BLaER1 treated with 17β-estradiol and CSF1 and Interleukin-3, amounts not matched to agents 10 nM and 100 nM (cell line): Measurements from ENCODE around the gene LARP1.
"Not testable (repeated sequence)": the region's sequence is repeated elsewhere in the genome, so short reads cannot be mapped to it uniquely, and the experiment has no call there.

ENCODE experiments used
- H3K27ac ChIP-seq, 11 experiments: shearing (Covaris generic); formaldehyde crosslinking; 2 replicates each; pipeline ENCODE4 v1.8.1; 2022
- H3K27me3 ChIP-seq, 11 experiments: shearing (Covaris generic); formaldehyde crosslinking; 2 replicates each; pipeline ENCODE4 v1.8.1; 2022
- H3K36me3 ChIP-seq, 11 experiments: shearing (Covaris generic); formaldehyde crosslinking; 2 replicates each; pipeline ENCODE4 v1.8.1; 2022
- H3K4me1 ChIP-seq, 10 experiments: shearing (Covaris generic); formaldehyde crosslinking; 2 replicates each; pipeline ENCODE4 v1.8.1; 2022
- H3K4me2 ChIP-seq, 11 experiments: shearing (Covaris generic); formaldehyde crosslinking; 2 replicates each; pipeline ENCODE4 v1.8.1; 2022
- H3K4me3 ChIP-seq, 10 experiments: shearing (Covaris generic); formaldehyde crosslinking; 2 replicates each; pipeline ENCODE4 v1.8.1; 2022
- H3K9ac ChIP-seq, 11 experiments: shearing (Covaris generic); formaldehyde crosslinking; 2 replicates each; pipeline ENCODE4 v1.8.1; 2022
- H3K9me3 ChIP-seq, 11 experiments: shearing (Covaris generic); formaldehyde crosslinking; replicated peaks in 1 of 11; 2 replicates each; pipeline ENCODE4 v1.8.1; 2022
- H4K20me1 ChIP-seq, 11 experiments: shearing (Covaris generic); formaldehyde crosslinking; 2 replicates each; pipeline ENCODE4 v1.8.1; 2022
- Cebpa-rat ChIP-seq, 11 experiments: shearing (Covaris generic); IDR thresholded peaks; 2 replicates each; pipeline ENCODE4 v1.8.1; 2022

LARP1 gene

DNA sequence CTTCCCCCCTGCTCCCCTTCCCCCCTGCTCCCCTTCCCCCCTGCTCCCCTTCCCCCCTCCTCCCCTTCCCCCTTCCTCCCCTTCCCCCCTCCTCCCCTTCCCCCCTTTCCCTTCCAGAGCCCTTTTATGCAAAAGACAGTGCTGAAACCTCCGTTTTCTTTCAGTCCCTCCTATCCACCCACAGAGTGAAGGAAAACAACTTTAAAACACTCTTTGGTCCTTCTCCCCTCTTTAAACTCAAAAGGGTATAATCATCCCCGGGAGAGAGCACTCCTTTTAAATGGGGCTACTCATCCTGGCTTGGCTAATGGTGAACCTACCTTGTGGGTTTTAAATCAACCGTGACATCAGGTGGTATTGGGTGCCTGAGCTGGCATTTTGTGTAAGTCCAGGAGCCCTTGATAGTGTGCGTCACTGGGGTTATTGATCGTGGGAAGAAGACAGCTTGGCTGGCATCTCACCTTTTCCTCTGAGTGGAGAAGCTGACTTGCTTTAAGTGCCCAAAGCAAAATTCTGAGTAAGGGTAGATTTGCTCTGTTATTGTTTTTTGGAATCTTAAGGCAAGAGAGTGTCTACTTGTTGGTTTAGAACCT, 2.7 kb downstream of the LARP1 start:
- H3K4me1 ChIP-seq, result peaks cover 56 to 67% (median 61%) of the 10 kb centered on the region in 10 experiments
- peak overlapping the region; percentile 42 to 75 (median 63); a peak in 20 of 22 replicates for H3K9ac ChIP-seq
- no peaks in the 10 kb centered on the region for H3K27me3 ChIP-seq
- peaks cover 0 to 21% (median 8%) of the 10 kb centered on the region in 11 experiments; a peak in 11 of 22 replicates for H3K36me3 ChIP-seq
- peak overlapping the region; percentile 78 to 97 (median 91) for H3K4me2 ChIP-seq
- H3K9me3 ChIP-seq, result no peaks in the 10 kb centered on the region
- H3K4me3 ChIP-seq, result peak overlapping the region; percentile 48 to 100 (median 98)
- TF ChIP-seq Cebpa-rat (IDR thresholded peaks at IDR 0.05), result no peak
- H3K27ac ChIP-seq, result peak overlapping the region in 4 of 11 experiments; percentile 14 to 46 (median 42); a peak in 7 of 22 replicates
- H4K20me1 ChIP-seq, result peaks cover 58 to 73% (median 65%) of the 10 kb centered on the region in 11 experiments

- peak overlapping the region in 4 of 11 experiments; percentile 14 to 46 (median 42); a peak in 3 of 22 replicates for H3K27ac ChIP-seq
- peak overlapping the region; percentile 36 to 100 (median 53) for H3K4me3 ChIP-seq
- peaks cover 0 to 26% (median 13%) of the 10 kb centered on the region in 11 experiments; a peak in 12 of 22 replicates for H3K36me3 ChIP-seq
- no peak for TF ChIP-seq Cebpa-rat (IDR thresholded peaks at IDR 0.05)
- H3K4me2 ChIP-seq, result peak overlapping the region; percentile 78 to 97 (median 91)
- peak overlapping the region; percentile 42 to 75 (median 63); a peak in 19 of 22 replicates for H3K9ac ChIP-seq
- no peaks in the 10 kb centered on the region for H3K9me3 ChIP-seq
- peaks cover 64 to 79% (median 70%) of the 10 kb centered on the region in 11 experiments for H4K20me1 ChIP-seq
- H3K4me1 ChIP-seq, result peaks cover 51 to 66% (median 60%) of the 10 kb centered on the region in 10 experiments
- H3K27me3 ChIP-seq, result no peaks in the 10 kb centered on the region
These were observed 3.3 kb downstream of the LARP1 start for GRCh38 chr5:154758493-154758892.

GRCh38 chr5:154758977-154759376, 3.8 kb downstream of the LARP1 start:
- Histone ChIP-seq H3K4me2 (peak overlapping the region; percentile 78 to 97 (median 91)), H3K36me3 (peaks cover 0 to 31% (median 16%) of the 10 kb centered on the region in 11 experiments; a peak in 12 of 22 replicates), H3K27ac (no peak overlapping the region), H3K9me3 (no peaks in the 10 kb centered on the region), H3K4me1 (peaks cover 46 to 66% (median 57%) of the 10 kb centered on the region in 10 experiments), H3K4me3 (peak overlapping the region in 7 of 10 experiments; percentile 23 to 100 (median 52); a peak in 9 of 20 replicates), H3K27me3 (no peaks in the 10 kb centered on the region), H3K9ac (peak overlapping the region in 8 of 11 experiments; percentile 7 to 73 (median 60); a peak in 11 of 22 replicates), H4K20me1 (peaks cover 69 to 84% (median 75%) of the 10 kb centered on the region in 11 experiments)
- no peak for TF ChIP-seq Cebpa-rat (IDR thresholded peaks at IDR 0.05)

- not testable (repeated sequence) for H3K9me3 ChIP-seq, H3K27me3 ChIP-seq
- Histone ChIP-seq H4K20me1 (peaks cover 77 to 93% (median 84%) of the 10 kb centered on the region in 11 experiments), H3K27ac (peak overlapping the region in 1 of 11 experiments; percentile 7; a peak in 1 of 22 replicates), H3K4me3 (peak overlapping the region in 1 of 10 experiments; percentile 100; a peak in 2 of 20 replicates), H3K4me1 (peaks cover 41 to 68% (median 55%) of the 10 kb centered on the region in 10 experiments), H3K36me3 (peaks cover 0 to 31% (median 16%) of the 10 kb centered on the region in 11 experiments; a peak in 12 of 22 replicates), H3K4me2 (peak overlapping the region; percentile 78 to 97 (median 91)), H3K9ac (peak overlapping the region in 5 of 11 experiments; percentile 7 to 73 (median 19); a peak in 3 of 22 replicates)
These were observed 4.7 kb downstream of the LARP1 start for GRCh38 chr5:154759868-154760267.

DNA sequence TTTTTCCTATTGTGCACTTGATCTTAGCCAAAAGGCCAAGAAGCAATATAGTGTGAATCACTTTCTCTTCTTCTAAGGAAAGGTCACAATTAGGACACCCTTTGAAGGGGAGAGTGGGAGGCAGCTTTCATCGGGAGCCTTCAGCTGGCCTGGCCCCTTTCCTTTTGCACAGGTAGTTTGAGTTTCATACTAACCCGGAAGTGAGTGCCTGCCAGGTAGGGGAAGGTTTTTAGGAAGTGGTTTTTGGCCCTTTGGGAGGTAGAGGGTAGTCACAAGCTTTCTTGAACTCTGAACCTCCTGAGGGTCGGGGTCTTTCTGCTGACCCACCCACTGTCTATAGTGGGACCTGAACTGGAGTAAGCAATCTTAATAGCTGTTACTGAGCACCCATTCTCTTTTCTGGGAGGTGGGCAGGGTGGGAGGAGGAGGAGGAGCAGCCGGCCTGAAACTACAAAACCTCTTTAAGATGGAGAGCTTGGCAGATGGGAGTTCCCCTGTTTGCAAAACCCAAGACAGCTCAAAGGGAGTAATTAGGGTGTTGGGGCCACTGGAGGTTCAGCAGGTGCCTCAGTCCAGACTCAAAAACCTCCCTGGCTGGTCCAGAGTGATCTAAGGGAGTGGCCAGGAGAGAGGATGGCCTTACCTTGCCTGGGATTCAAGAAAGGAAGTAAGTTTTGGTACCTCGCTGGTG, 6.0 kb downstream of the LARP1 start:
- H3K9ac ChIP-seq, result 0 out of 22 replicates have a peak overlapping the region, but pooled peaks of 1 of the 11 experiments have one; percentile 8
- no peaks in the 10 kb centered on the region for H3K27me3 ChIP-seq
- H3K9me3 ChIP-seq, result no peaks in the 10 kb centered on the region
- H3K4me3 ChIP-seq, result no peak overlapping the region
- peaks cover 91 to 99% (median 97%) of the 10 kb centered on the region in 11 experiments for H4K20me1 ChIP-seq
- H3K36me3 ChIP-seq, result peaks cover 0 to 31% (median 17%) of the 10 kb centered on the region in 11 experiments; a peak in 12 of 22 replicates
- peaks cover 54 to 81% (median 68%) of the 10 kb centered on the region in 10 experiments for H3K4me1 ChIP-seq
- H3K27ac ChIP-seq, result peak overlapping the region in 2 of 11 experiments; percentile 13 to 29; a peak in 4 of 22 replicates
- peak overlapping the region; percentile 68 to 97 (median 91) for H3K4me2 ChIP-seq
- no peak for TF ChIP-seq Cebpa-rat (IDR thresholded peaks at IDR 0.05)

DNA sequence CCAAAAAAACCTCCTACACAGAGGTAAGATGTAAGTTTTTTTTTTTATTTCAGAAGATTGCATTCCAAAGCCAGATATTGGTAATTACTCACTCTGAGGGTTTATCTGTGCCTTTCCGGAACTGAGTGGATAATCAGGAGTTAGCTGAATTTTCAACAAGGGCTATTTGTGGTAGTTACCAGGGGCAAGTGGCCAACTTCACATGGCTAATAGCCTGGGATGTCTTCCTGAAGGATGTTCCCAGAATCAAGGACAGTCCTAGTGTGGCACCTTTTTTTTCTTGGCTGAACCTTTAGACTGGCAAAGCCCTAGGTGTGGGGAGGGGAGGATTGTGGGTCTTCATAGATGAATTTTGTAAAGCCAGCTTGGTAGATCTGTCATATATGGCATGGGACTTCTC, 7.1 kb downstream of the LARP1 start:
- H3K4me1 ChIP-seq, result peaks cover 65 to 92% (median 79%) of the 10 kb centered on the region in 10 experiments
- TF ChIP-seq Cebpa-rat (IDR thresholded peaks at IDR 0.05), result no peak
- no peaks in the 10 kb centered on the region for H3K27me3 ChIP-seq
- no peak overlapping the region for H3K4me3 ChIP-seq
- no peak overlapping the region for H3K9ac ChIP-seq
- H3K9me3 ChIP-seq, result no peaks in the 10 kb centered on the region
- peak overlapping the region in 5 of 11 experiments; percentile 4 to 97 (median 31); a peak in 6 of 22 replicates for H3K4me2 ChIP-seq
- H3K27ac ChIP-seq, result no peak overlapping the region
- peaks cover 98 to 99% (median 98%) of the 10 kb centered on the region in 11 experiments for H4K20me1 ChIP-seq
- H3K36me3 ChIP-seq, result peaks cover 0 to 37% (median 17%) of the 10 kb centered on the region in 11 experiments; a peak in 12 of 22 replicates

DNA sequence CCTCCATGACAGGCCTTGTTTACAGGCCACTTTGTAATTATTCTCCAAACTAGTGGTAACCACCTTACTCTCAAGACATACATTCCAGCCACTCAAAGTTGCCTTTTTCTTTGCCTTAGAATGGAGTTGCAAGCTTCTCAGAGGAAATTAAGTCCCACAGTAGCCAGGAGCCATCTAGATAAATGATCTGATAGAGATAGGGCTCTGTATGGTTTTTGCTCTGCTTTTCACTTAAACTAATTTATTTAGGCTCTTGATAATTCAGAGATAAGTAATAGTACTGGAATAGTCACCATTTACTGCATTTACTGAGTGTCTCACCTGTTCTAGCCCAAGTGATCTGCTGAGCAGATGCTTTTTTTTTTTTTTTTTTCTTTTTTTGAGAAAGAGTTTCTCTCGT, 7.5 kb downstream of the LARP1 start:
- H4K20me1 ChIP-seq, result peaks cover 99 to 100% (median 100%) of the 10 kb centered on the region in 11 experiments
- H3K9ac ChIP-seq, result no peak overlapping the region
- no peaks in the 10 kb centered on the region for H3K27me3 ChIP-seq
- peak overlapping the region in 4 of 11 experiments; percentile 4 to 97 (median 52); a peak in 2 of 22 replicates for H3K4me2 ChIP-seq
- H3K4me3 ChIP-seq, result no peak overlapping the region
- H3K4me1 ChIP-seq, result peaks cover 70 to 96% (median 83%) of the 10 kb centered on the region in 10 experiments
- no peaks in the 10 kb centered on the region for H3K9me3 ChIP-seq
- no peak for TF ChIP-seq Cebpa-rat (IDR thresholded peaks at IDR 0.05)
- H3K27ac ChIP-seq, result no peak overlapping the region
- H3K36me3 ChIP-seq, result peaks cover 0 to 37% (median 17%) of the 10 kb centered on the region in 11 experiments; a peak in 12 of 22 replicates

DNA sequence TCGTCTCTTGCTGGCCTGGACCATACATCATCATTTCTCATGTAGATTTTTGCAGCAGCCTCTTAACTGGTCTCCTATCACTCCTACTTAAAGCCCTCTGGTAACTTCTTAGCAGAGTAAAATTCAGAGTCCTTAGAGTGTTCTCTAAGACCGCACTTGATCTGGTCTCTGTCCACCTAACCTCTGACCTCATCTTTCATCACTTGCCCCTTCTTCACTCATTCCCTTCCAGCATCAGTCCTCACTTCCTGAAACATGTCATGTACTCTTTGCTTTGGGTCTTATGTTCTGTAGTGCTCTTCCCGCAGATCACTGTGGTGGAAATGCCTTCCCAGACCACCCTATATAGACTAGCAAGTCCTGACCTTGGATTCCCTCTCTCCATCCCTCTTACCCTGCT, 9.8 kb downstream of the LARP1 start:
- Histone ChIP-seq H4K20me1 (peaks cover 100% of the 10 kb centered on the region in 11 experiments), H3K4me3 (no peak overlapping the region), H3K27ac (no peak overlapping the region), H3K36me3 (peaks cover 0 to 37% (median 17%) of the 10 kb centered on the region in 11 experiments; a peak in 12 of 22 replicates), H3K27me3 (no peaks in the 10 kb centered on the region), H3K4me2 (peak overlapping the region; percentile 24 to 77 (median 58); a peak in 18 of 22 replicates), H3K9ac (no peak overlapping the region), H3K4me1 (peaks cover 70 to 98% (median 84%) of the 10 kb centered on the region in 10 experiments), H3K9me3 (no peaks in the 10 kb centered on the region)
- no peak for TF ChIP-seq Cebpa-rat (IDR thresholded peaks at IDR 0.05)
